HG03575 (cell line): ENCODE data around the gene PNLIPRP1.

Experiments
- ATAC-seq: cut with Tn5 transposase; IDR thresholded peaks from one replicate; pipeline ENCODE4 v1.9.1; 2021; ENCODE audit not compliant: unreplicated experiment, insufficient number of reproducible peaks, low FRiP score; ENCODE audit errors: extremely low read depth

Gene PNLIPRP1

GRCh38 chr10:116625845-116626244 lies 35.1 kb downstream of the PNLIPRP1 start:
- no peak for ATAC-seq

DNA sequence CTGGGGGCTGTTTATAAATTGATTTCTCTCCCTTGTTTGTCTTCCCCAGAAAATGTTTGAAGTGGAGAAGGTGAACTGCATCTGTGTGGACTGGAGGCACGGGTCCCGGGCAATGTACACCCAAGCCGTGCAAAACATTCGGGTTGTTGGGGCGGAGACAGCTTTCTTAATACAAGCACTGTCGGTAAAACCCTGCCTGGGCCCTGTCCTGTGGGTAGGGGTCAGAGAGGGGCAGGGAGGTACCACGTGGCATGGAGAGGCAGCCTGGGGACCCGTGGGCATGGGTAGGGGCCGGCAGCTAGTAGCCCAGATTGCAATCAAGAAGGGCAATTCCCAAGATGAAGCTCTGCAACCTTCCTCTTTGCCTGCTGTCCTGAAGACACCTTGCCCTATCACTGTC lies 36.1 kb downstream of the PNLIPRP1 start:
- ATAC-seq = no peak

DNA sequence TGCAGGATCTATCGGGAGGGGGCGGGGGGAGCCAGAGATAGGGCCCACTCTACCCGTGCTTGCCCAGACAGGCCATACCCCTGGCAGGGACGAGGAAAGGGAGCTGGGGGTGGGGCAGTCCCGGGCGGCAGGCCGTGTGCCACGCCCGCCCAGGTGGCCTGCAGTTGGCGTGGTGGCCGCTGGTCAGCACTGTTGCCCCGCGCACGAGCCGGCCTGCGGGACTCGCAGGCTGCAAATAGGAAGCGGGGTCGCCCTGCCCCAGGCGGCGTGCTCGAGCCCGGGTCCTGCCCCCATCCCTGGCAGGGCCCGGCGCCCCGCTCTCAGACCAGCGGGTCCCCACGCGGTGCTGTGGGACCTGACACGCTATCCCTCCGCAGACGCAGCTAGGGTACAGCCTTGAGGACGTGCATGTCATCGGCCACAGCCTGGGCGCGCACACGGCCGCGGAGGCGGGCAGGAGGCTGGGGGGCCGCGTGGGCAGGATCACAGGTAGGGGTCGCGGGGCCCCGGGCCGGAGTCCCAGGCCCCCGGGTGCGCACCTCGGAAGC lies 36.7 kb downstream of the PNLIPRP1 start:
- ATAC-seq = no peak

DNA sequence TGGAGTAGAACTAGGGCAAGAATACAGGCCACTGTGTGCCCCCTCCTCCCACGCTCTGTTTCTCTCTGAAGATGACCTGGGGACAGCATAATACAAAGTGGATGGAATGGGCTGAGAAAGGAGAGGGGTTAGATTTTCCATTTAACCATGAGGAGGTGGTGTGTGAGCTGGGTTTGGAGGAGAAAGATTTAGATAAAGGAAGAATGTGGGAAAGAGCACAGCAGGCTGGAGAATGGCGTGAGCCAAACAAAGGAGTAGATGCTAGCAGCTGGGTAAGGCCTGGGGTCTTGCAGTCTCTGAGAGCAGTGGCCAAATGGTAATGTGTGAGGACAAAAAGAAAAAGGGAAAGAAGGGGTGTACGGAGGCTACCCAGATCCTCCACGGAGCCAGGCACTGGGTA lies 38.6 kb downstream of the PNLIPRP1 start:
- ATAC-seq = no peak

DNA sequence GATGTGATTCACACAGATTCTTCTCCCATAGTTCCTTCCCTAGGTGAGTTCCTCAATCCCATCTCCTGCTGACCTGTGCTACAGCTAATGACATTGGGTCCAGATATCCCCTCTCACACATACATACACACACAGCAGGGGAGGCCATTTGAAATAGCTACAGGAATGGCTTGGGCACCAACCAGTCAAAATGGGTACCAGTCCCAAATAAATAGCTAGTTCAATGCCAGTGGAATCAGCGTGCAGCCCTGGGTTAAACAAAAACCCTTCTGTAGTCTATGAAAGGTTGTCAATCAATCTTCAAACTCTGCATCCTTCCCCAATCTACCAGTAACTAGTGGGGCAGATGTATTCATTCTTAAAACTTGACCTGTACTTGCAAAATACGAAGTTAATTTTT lies 39.3 kb downstream of the PNLIPRP1 start:
- no peak for ATAC-seq

- no peak for ATAC-seq
Observed at GRCh38 chr10:116631871-116632295, 41.1 kb downstream of the PNLIPRP1 start.

GRCh38 chr10:116632596-116633215 lies 41.9 kb downstream of the PNLIPRP1 start:
- no peak for ATAC-seq

- ATAC-seq = no peak
Observed at GRCh38 chr10:116633216-116633600, 42.4 kb downstream of the PNLIPRP1 start.

- ATAC-seq = no peak
Observed at GRCh38 chr10:116634126-116634975, 43.6 kb downstream of the PNLIPRP1 start.

GRCh38 chr10:116636385-116636784 lies 45.6 kb downstream of the PNLIPRP1 start:
- no peak for ATAC-seq

GRCh38 chr10:116636976-116637375 lies 46.2 kb downstream of the PNLIPRP1 start:
- ATAC-seq = no peak

DNA sequence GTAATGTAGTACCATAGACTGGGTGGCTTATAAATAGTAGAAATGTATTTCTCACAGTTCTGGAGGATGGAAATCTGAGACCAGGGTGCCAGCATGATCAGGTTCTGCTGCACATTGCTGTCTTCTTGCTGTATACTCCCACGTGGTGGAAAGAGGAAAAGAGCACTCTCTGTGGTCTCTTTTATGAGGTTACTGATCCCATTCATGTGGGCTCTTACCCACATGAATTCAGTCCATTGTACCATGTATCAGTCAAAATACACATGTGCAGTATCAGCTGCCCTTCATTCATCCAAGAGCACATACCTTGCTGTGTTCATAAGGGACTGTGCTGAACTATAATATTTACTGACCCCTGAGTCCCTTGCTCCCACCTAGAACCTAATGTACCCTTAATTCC lies 47.1 kb downstream of the PNLIPRP1 start:
- no peak for ATAC-seq

- no peak for ATAC-seq
Observed at GRCh38 chr10:116646502-116646901, 55.7 kb downstream of the PNLIPRP1 start.

GRCh38 chr10:116648903-116649302 lies 58.1 kb downstream of the PNLIPRP1 start:
- ATAC-seq = no peak

- ATAC-seq = no peak
Observed at GRCh38 chr10:116653885-116654284, 63.1 kb downstream of the PNLIPRP1 start.

- no peak for ATAC-seq
Observed at GRCh38 chr10:116654816-116655215, 64.1 kb downstream of the PNLIPRP1 start.

DNA sequence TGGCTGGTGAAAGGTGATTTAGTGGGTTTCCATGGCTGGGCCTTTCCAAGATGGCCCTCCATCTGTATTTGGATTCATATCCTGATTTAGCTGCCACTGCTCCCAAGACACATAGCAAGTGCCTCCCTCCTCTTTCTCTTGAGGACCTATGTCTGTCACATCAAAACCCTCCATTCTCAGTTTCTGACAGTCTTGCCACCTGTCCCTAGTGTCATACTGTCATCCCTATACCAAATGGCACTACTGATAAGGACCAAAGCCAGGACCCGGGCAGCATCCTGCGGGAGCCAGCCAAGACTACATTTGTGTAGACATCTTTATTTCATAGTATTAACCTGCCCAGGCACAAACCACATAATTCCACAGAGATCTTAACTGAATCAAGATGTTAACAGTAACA lies 64.8 kb downstream of the PNLIPRP1 start:
- ATAC-seq = no peak

GRCh38 chr10:116656044-116656443 lies 65.3 kb downstream of the PNLIPRP1 start:
- no peak for ATAC-seq

GRCh38 chr10:116657863-116658551 lies 67.2 kb downstream of the PNLIPRP1 start:
- no peak for ATAC-seq
